Middle frontal gyrus (tissue), 1 donor: ENCODE data around the gene PLGRKT.

Experiments
- DNase-seq: peaks from one replicate; pipeline ENCODE4 v3.0.0-alpha.2; 2015; ENCODE audit warnings: low spot score; ENCODE audit errors: extremely low spot score

The PLGRKT gene

DNA sequence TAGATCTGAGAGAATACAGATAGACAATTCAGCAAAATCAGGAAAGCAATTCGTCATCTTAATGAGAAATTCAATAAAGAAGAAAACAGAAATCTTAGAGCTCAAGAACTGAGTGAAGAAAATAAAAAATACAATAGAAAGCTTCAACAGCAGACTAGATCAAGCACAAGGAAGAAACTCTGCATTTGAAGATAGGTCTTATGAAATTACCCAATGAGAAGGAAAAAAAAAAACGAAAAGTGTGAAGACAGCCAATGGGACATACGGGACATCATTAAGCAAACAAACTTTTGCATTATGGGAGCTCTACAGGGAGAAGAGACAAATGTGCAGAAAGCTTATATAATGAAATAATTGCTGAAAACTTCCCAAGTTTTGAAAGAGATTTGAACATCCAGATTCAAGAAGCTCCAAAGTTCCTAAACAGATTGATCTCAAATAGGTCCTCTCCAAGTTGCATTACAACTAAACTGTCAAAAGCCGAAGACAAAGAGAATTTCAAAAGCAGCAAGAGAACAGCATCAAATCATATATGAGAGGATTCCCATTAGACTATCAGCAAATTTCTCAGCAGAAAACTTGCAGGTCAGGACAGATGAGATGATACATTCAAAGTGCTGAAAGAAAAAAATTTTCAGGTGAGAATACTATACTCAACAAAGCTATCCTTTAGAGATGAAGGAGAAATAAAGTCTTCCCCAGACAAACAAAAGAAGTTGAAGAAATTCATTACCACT lies 122.4 kb downstream of the PLGRKT start:
- DNase-seq: no peak

DNA sequence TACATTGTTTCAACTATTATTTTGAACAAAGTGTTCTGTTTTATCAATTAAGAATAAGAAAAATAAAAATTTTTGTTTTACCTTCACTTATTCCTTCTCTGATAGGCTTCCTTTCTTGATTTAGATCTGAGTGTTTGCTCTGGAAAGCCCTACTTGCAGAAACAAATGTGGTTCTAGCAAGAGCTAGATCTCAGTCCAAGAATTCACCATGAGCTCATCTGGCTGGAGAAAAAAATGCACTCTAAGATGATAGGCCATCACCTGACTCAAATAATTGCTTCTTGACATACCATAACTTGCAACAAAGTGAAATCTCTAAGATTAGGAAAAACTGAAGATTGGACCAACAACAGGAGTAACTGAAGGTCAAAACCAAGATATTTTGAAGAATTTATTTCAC lies 126.9 kb downstream of the PLGRKT start:
- no peak for DNase-seq
